Hindlimb muscle (tissue), 1 donor: Measurements from ENCODE around the gene PCF11. TPM values are rescaled to one million over a fixed set of nuclear protein-coding genes. Genes with fewer than 3 reads are reported as not detected.
A peak's percentile ranks its signal among the peaks of the same experiment; 100 is the strongest.

Experiments
- DNase-seq: peaks from one replicate; pipeline ENCODE4 v3.0.0-alpha.2; 2013
- polyA plus RNA-seq: library from polyadenylated mRNA; unstranded; fragments of 120-200 nt; gene quantifications from one replicate; pipeline ENCODE4 v1.2.1, GENCODE V29; 2013; ENCODE audit not compliant: insufficient read length

PCF11 gene
- polyA plus RNA-seq, 1 donor, result 37.3 TPM

DNA sequence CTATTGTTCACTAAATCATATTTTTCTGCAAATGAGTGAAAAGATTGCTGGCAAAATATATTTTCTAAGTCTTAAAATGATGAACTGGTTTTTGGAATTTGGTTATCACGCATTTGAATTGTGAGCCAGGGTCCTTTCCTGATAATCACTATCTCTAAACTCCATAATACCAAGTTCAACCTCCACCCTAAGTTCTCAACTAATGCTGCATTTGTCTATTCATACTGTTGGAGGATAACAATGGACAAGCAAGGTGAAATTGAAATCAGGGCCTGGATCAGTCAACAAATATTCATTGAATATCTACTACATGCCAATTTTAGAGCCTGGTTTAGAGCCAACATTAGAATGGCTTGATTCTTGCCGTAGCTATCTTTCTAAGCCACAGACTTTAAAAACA, 4.7 kb upstream of the PCF11 start:
- DNase-seq, result no peak

GRCh38 chr11:83153764-83154163, 3.2 kb upstream of the PCF11 start:
- DNase-seq, result no peak

DNA sequence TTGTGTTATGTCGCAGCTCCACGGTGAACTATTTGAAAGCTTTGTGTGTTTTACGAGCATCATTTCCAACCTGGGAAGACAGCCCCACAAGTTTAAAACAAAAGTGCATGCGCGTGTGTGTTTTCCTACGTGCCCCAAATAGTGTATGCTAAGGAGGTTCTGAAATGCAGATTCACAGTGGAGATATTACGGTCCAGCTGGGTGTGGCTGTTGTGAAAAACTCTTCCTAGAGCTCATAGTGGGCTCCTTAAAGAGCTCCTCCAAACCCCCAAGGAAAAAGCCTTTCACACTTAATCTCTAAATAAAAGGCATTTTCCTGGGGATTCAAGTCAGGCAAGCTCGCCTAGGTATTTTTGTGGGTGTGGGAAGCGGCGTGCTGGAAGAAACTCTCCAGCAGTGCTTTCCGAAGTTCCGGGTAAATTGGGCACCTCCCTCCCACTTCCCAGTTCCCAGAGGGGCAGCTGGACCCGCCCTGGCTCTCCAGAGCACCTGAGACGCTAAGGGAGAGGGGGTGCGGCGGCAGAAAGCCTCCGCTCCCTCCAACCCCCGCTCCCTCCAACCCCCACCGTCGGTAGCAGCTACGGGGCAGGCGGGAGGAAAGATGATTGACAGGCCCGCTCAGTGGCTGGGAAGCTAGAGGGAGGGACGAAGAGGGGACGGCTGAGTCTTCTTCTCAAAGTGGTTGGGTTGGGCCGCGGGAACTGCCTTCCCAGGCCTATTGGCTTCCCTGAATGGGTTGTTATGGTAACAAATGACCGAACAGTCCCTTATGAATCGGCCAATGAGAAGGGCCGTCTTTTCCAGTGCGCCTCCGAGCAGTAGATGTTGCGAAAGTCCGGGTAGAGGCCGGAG, 561 bp upstream of the PCF11 start:
- peak; percentile 99 for DNase-seq

DNA sequence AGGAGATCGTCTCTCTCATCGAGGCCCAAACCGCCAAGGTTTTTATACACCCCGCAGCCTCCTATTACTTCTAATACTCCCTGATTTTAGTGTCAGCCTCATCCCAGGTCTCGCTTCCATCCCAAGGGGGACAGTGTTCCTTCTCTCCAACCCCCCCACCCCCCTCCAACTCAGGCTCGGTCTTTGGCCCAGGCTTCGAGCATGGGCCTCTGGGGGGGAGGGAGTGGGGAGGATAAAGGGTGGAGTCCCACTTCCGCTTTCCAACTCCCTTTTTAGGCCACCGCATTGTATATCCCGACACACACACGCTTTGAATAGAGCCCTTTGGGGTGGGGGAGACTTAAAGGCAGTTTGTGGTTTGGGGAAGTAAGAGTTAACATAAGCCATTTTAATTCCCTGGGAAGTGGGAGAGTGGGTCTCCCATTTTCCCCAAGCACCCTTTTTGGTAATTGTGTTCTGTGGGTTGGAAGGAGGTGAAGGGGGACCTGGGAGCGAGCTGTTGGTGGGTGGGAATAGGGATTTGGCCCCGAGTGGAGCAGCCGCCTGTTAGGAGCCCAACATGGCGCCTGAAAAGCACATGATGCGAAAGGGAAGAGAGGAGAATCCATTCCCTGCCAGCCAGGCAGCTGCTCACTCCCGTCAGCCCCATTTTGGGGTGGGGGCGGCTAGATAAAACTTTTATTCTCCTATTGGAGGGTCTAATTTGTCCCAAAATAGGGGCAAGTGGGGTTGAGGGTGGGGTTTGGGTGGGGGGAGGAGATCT, 844 bp downstream of the PCF11 start:
- peak; percentile 81 for DNase-seq

- DNase-seq, result no peak
These were observed 1.4 kb downstream of the PCF11 start for GRCh38 chr11:83158357-83158786.

DNA sequence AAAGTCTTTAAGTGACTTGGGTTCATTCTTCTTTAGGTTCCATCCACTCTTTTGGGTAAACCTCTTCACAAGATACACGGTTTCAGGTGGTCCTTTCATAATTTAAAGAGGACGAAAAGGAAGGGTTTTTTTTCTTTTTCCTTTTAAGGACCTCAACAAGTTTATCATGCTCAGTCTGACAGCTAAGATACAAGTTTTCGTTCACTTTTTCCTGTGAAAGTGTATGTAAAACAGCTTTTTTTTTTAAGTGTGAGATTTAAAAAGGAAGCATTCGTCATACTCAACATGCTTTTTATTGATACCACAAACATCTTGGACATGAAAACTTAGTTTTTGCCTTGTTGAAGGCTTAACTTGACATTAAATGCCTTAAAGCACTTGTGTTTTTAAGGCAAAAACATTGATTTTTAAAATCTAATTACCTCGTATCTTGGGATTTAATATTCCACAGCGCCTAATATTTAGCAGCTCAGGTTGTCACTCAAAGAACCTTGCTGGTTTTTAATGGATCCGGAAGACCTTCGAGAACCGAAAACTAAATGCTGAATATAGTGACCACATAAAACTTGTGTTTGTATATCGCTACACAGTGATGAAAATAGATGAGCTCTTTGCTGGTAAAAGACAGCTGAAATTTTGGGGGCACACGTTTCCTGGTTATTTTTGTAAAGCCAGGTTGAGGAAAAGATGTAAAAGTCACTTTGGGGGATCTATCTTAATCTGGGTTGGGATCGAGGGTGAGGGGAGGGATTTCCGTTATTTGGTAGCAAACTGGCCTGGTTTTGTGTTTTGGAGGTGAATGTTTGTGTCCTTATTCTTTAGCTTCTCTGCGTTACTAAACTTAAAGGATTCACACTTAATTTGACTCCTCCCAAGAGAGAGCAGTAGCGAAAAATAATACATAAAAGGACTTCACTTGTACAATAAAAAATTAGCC, 2.3 kb downstream of the PCF11 start:
- no peak for DNase-seq

- no peak for DNase-seq
These were observed 3.3 kb downstream of the PCF11 start for GRCh38 chr11:83159902-83160865.

- DNase-seq, result no peak
These were observed 4.8 kb downstream of the PCF11 start for GRCh38 chr11:83161610-83162199.

DNA sequence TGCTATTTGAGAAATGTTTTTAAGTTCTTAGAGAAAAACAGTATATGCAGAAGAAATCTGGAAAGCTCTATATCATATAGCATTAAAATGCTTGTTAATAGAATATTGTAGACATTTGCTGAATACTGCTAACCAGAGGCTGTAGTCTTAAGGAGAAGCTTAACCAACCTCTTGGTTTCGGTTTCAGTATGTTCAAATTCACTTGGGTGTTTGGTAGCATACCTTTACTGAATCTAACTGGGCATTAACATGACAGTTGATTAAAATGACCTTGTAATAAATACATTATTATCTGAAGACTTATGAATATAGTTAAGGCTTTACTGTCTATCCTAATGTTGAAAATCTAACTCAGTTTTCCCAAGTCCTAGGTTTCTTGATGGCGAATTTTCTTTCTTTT, 5.4 kb downstream of the PCF11 start:
- DNase-seq, result no peak

- no peak for DNase-seq
These were observed 9.4 kb downstream of the PCF11 start for GRCh38 chr11:83166193-83166866.

DNA sequence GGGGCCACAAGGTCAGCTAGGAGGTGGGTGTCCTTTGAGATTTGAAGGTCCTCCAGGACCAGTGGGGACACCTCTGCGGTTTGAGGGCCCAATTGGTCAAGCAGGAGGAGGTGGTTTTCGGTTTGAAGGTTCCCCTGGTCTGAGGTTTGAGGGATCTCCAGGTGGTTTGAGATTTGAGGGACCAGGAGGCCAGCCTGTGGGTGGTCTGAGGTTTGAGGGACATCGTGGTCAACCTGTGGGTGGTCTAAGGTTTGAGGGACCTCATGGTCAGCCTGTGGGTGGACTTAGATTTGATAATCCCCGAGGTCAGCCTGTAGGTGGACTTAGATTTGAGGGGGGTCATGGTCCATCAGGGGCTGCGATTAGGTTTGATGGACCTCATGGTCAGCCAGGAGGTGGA, 11.8 kb downstream of the PCF11 start:
- DNase-seq, result no peak

- DNase-seq, result no peak
These were observed 13.9 kb downstream of the PCF11 start for GRCh38 chr11:83170865-83171264.

- no peak for DNase-seq
These were observed 15.6 kb downstream of the PCF11 start for GRCh38 chr11:83172551-83172950.

- DNase-seq, result no peak
These were observed 17.1 kb downstream of the PCF11 start for GRCh38 chr11:83174008-83174407.

- DNase-seq, result no peak
These were observed 18.9 kb downstream of the PCF11 start for GRCh38 chr11:83175815-83176214.

- no peak for DNase-seq
These were observed 24.9 kb downstream of the PCF11 start for GRCh38 chr11:83181815-83182214.

- no peak for DNase-seq
These were observed 28.8 kb downstream of the PCF11 start for GRCh38 chr11:83185767-83186166.

DNA sequence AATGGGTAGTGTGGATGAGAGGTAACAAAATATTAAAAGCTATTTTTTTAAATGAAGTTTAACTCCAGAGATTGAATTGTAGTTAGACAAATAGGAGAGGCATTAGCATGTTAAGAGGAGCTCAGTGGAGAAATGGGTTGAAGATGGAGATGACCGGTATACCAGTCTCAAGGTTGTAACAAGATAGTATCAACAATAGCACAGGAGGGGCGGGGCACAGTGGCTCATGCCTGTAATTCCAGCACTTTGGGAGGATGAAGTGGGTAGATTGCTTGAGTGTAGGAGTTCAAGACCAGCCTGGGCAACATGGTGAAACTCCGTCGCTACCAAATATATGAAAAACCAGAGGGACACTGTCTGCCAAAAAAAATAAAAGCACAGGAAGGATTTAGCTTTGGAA, 30.5 kb downstream of the PCF11 start:
- no peak for DNase-seq

GRCh38 chr11:83191491-83191890, 34.6 kb downstream of the PCF11 start:
- no peak for DNase-seq

DNA sequence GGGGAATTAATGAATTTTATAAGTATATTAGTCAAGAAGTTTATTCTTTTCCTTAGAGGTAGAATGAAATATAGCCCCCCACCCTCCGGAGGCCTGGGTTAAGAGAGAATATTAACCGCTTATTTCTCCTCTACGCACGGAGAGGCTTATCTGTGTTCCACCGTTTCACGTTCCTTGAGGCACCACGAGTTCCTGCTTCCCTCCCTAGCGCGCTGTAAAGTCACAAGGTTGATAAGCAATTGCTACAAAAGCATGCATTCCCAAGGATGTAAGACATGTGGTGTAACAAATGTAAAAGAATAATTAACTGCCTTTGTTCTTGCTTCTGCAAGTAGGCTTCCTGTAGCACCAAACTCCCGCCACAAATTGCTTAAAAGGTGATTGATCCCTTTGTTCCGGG, 35.1 kb downstream of the PCF11 start:
- DNase-seq, result no peak
